ENCODE data around the gene AAGAB. TPM values are rescaled to one million over a fixed set of nuclear protein-coding genes. Genes with fewer than 3 reads are reported as not detected.
A peak's percentile ranks its signal among the peaks of the same experiment; 100 is the strongest.
"Not testable (repeated sequence)": the region's sequence is repeated elsewhere in the genome, so short reads cannot be mapped to it uniquely, and the experiment has no call there.

The AAGAB gene
- total and polyA plus RNA-seq, 8 donors: 11.2 to 89.5 (median 32.0) TPM

- intact Hi-C loops (cut with DNase I; ENCODE audit: low total_unique reads): no loop called here
- Histone ChIP-seq H3K4me1 (peaks cover 0 to 35% (median 21%) of the 10 kb centered on the region in 4 donors), H3K36me3 (no peaks in the 10 kb centered on the region), H3K4me3 (no peak overlapping the region), H3K9me3 (no peaks in the 10 kb centered on the region), H3K27me3 (no peaks in the 10 kb centered on the region), H3K27ac (no peak overlapping the region)
- no peak for DNase-seq
- TF ChIP-seq POLR2AphosphoS5 (IDR thresholded peaks at IDR 0.05) (no peak), EP300 (IDR thresholded peaks at IDR 0.05) (no peak), POLR2A (IDR thresholded peaks at IDR 0.05) (no peak), CTCF (IDR thresholded peaks at IDR 0.05) (no peak)
- 88 to 98% (median 94%) methylated on average over 3 of the region's 3 CpGs for WGBS, 5 donors
Observed at GRCh38 chr15:67156834-67157233, 97.6 kb downstream of the AAGAB start.

GRCh38 chr15:67156426-67156825, 98.0 kb downstream of the AAGAB start:
- 91 to 100% (median 95%) methylated on average over 2 of the region's 2 CpGs for WGBS, 5 donors

GRCh38 chr15:67154249-67154648, 100.2 kb downstream of the AAGAB start:
- Histone ChIP-seq H3K27me3 (no peaks in the 10 kb centered on the region), H3K4me1 (peaks cover 16 to 50% (median 35%) of the 10 kb centered on the region in 4 donors), H3K9me3 (no peaks in the 10 kb centered on the region), H3K4me3 (no peak overlapping the region), H3K36me3 (no peaks in the 10 kb centered on the region), H3K27ac (peak overlapping the region in 1 of 5 donors; percentile 22)
- DNase-seq: no peak
- intact Hi-C loops (cut with DNase I; ENCODE audit: low total_unique reads): no loop called here
- no peak for TF ChIP-seq POLR2A (IDR thresholded peaks at IDR 0.05)

More at GRCh38 chr15:67156426-67156825, 98.0 kb downstream of the AAGAB start:
- intact Hi-C loops (cut with DNase I; ENCODE audit: low total_unique reads): no loop called here
- Histone ChIP-seq H3K36me3 (no peaks in the 10 kb centered on the region), H3K4me1 (peaks cover 0 to 31% (median 19%) of the 10 kb centered on the region in 4 donors), H3K27ac (no peak overlapping the region), H3K9me3 (no peaks in the 10 kb centered on the region), H3K4me3 (no peak overlapping the region), H3K27me3 (no peaks in the 10 kb centered on the region)
- TF ChIP-seq POLR2AphosphoS5 (IDR thresholded peaks at IDR 0.05): no peak
- no peak for TF ChIP-seq EP300 (IDR thresholded peaks at IDR 0.05)
- TF ChIP-seq CTCF (IDR thresholded peaks at IDR 0.05): no peak
- TF ChIP-seq POLR2A (IDR thresholded peaks at IDR 0.05): no peak
- no peak for DNase-seq

- H3K4me3 ChIP-seq; H3K27ac ChIP-seq; H3K27me3 ChIP-seq; H3K9me3 ChIP-seq; DNase-seq; intact Hi-C loops (cut with DNase I; ENCODE audit: low total_unique reads); H3K36me3 ChIP-seq: not testable (repeated sequence)
- 65 to 84% (median 78%) methylated on average over 6 of the region's 6 CpGs for WGBS, 5 donors
- H3K4me1 ChIP-seq: peaks cover 28 to 57% (median 42%) of the 10 kb centered on the region in 4 donors
Observed at GRCh38 chr15:67153044-67153443, 101.4 kb downstream of the AAGAB start.

- Histone ChIP-seq H3K36me3 (no peaks in the 10 kb centered on the region), H3K4me1 (peaks cover 35 to 57% (median 45%) of the 10 kb centered on the region in 4 donors), H3K27ac (peak overlapping the region in 1 of 5 donors; percentile 20), H3K27me3 (no peaks in the 10 kb centered on the region), H3K9me3 (no peaks in the 10 kb centered on the region), H3K4me3 (no peak overlapping the region)
- DNase-seq: no peak
- TF ChIP-seq CTCF (IDR thresholded peaks at IDR 0.05) (no peak), POLR2AphosphoS5 (IDR thresholded peaks at IDR 0.05) (no peak), EP300 (IDR thresholded peaks at IDR 0.05) (no peak), POLR2A (IDR thresholded peaks at IDR 0.05) (no peak)
- intact Hi-C loops (cut with DNase I; ENCODE audit: low total_unique reads): no loop called here
- WGBS, 5 donors: 38 to 79% (median 56%) methylated on average over 1 of the region's 1 CpG
Observed at GRCh38 chr15:67152429-67152828, 102.0 kb downstream of the AAGAB start.

Other genes with a start within 250 kb of the AAGAB start
- gene SMAD3, start 189.1 kb downstream of the AAGAB start, total RNA-seq: 100 to 1,000 TPM in 1 of 5 donors, 10 to 100 TPM in 4; 22.8 to 103 (median 48.1) TPM
- gene SMAD3, start 189.1 kb downstream of the AAGAB start, polyA plus RNA-seq: 10 to 100 TPM in 2 of 3 donors, 1 to 10 TPM in 1; 6.8 to 18.2 (median 10.7) TPM
- 1 to 10 TPM in 3 of 5 donors, under 1 TPM in 1, not detected in 1; 0.29 to 9.4 (median 4.6) TPM for gene IQCH, start 125 bp upstream of the AAGAB start, total RNA-seq
- gene IQCH, start 125 bp upstream of the AAGAB start, polyA plus RNA-seq: 1 to 10 TPM in 2 of 3 donors, under 1 TPM in 1; 0.25 to 1.7 (median 1.7) TPM

Data from stomach (tissue), 9 donors.